LNCaP clone FGC (cell line): Measurements from ENCODE around the gene SLC25A38.

ENCODE experiments used
- DNase-seq: peaks from one replicate; pipeline ENCODE4 v3.0.0-alpha.2; 2011; ENCODE audit warnings: low read depth
- H3K4me3 ChIP-seq: 2 replicates; pipeline ENCODE4 v1.5.1; 2011; ENCODE audit warnings: mild to moderate bottlenecking, low read depth, low read length, control low read depth
- TF ChIP-seq, protein P1 (sequence below): IDR thresholded peaks from 2 replicates; pipeline ENCODE4 v1.5.1; 2012; ENCODE audit warnings: mild to moderate bottlenecking; ENCODE audit not compliant: control insufficient read depth, insufficient read depth; ENCODE audit errors: extremely low read depth

The SLC25A38 gene

DNA sequence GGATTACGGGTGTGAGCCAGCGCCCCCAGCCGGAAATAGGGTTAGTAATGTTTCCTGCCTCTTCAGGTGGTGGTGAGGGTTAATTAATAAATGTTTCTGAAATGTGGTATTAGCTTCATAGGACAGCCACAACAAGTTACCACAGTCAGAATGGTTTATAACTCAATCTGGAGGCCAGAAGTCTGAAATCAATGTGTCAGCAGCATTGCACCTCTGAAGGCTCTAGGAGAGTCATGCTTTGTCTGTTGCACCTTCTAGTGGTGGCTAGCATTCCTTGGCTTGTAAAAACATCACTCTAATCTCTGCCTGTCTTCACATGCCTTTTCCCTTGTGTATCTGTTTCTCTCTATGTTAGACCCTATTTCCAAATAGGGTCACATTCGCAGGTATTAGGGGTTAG lies 15.5 kb downstream of the SLC25A38 start:
- no peak for DNase-seq

DNA sequence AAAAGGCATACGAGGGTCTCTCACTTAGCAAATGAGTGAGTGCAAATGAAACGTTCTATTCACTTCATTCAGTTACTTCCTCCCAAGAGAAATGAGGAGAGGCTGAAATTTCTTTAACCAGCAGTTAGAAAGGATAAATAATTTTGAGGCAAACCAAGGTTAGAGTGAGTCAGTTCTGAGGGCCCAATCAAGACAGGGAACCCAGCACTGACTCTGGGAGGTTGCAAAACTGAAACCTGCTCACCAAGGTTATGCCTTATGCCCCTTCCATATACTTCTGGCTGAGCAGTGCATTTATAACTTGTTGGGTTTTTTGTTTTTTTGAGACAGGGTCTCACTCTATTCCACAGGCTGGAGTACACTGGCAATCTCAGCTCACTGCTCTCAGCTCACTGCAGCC lies 18.8 kb downstream of the SLC25A38 start:
- DNase-seq: no peak
- TF ChIP-seq, protein P1, sequence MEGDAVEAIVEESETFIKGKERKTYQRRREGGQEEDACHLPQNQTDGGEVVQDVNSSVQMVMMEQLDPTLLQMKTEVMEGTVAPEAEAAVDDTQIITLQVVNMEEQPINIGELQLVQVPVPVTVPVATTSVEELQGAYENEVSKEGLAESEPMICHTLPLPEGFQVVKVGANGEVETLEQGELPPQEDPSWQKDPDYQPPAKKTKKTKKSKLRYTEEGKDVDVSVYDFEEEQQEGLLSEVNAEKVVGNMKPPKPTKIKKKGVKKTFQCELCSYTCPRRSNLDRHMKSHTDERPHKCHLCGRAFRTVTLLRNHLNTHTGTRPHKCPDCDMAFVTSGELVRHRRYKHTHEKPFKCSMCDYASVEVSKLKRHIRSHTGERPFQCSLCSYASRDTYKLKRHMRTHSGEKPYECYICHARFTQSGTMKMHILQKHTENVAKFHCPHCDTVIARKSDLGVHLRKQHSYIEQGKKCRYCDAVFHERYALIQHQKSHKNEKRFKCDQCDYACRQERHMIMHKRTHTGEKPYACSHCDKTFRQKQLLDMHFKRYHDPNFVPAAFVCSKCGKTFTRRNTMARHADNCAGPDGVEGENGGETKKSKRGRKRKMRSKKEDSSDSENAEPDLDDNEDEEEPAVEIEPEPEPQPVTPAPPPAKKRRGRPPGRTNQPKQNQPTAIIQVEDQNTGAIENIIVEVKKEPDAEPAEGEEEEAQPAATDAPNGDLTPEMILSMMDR: no peak

More for the DNA sequence above, 15.5 kb downstream of the SLC25A38 start:
- TF ChIP-seq, protein P1: no peak
- no peak overlapping the region for H3K4me3 ChIP-seq

DNA sequence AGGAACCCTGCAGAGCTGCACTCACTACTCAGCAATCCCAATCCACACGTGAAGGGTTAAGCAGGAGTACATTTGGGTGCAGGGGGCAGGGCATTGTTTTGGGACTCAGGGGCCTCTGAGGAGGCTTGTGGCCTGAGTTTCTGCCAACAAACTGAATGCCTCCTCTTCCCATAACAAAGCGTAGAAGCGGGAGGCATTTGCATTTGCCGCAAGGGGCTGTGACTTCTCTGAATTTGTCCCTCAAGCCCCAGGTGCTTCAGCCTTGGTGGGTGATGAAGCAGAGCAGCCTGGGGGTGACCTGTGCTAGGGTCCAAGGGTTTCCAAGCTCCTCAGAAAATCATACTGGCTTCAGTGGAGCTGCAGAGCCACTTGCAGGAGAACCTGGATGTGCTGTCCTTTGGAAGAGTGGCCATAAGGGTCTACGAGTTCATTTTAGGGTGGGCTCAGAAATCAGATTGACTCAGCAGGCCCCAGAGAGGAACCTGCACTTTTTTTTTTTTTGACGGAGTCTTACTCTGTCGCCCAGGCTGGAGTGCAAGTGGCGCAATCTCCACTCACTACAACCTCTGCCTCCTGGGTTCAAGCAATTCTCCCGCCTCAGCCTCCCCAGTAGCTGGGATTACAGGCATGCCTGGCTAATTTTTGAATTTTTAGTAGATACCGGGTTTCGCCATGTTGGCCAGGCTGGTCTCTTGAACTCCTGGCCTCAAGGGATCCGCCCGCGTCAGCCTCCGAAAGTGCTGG lies 21.9 kb downstream of the SLC25A38 start:
- H3K4me3 ChIP-seq: peak overlapping the region; percentile 94; the same call in 1 of the 2 replicates
- TF ChIP-seq, protein P1: no peak
- DNase-seq: no peak

More for the DNA sequence above, 18.8 kb downstream of the SLC25A38 start:
- no peak overlapping the region for H3K4me3 ChIP-seq

DNA sequence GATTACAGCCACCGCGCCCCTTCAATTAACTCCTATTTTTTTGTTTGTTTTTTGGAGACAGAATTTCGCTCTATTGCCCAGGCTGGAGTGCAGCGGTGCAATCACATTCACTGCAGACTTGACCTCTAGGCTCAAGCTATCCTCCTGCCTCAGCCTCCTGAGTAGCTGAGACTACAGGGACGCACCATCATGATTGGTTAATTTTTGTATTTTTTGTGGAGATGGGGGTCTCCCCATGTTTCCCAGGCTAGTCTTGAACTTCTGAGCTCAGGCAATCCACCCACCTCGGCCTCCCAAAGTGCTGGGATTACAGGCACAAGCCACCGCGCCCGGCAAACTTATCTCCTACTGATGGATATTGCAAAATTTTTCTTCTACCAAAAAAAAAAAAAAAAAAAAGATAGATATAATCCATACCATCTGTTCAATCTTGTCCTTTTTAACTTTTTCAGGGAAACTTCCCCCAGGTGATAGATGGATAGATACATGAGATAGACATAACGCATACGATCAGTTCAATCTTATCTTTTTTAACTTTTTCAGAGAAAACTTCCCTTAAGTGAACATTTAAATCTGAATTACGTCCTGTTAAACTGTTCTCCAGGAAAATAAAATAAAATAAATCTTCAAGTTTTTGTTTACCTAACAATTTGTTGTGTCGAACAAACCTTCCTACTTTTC lies 22.7 kb downstream of the SLC25A38 start:
- no peak for DNase-seq
- H3K4me3 ChIP-seq: peak overlapping the region; percentile 94

DNA sequence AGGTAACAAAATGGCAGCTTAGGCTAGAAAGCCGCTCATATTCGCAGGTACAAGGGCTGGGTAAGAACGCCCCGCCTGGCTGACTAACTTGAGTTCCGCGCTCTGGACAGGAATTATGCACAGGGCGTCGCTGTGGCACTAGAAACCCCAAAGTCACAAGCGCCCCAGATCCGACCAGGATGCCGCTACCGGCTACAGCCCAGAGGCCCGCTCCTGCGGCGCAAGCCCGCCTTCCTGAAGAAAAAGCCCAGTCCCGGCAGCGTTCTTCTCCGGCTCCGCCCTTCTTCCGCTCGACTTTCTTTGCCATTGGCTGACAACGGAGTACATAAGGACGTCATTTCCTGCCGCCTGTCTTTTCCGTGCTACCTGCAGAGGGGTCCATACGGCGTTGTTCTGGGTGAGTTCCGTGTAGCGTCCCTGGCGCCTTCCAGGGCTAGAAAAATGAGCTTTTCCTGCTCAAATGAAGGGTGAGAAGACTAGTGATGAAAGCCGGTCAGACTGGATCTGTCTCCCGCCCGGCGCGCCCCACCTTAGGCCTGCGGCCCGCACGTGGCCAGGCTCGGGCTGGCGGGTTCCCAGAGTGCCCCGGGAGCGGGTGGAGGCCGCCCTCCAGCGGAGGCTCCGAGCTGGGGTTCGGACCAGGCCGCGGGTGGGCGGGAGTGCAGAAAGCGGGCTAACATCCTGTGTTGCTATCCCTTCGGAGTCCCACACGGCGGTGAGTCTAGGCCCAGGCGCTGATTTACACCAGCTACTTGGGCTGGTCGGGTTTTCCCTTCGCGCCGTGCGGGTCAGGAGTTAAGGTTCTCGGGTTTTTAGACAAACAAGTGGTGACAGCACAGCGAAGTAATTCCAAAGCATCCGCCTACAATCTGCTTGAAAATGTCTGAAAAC lies 23.4 kb downstream of the SLC25A38 start, which contains the start of gene RPSA:
RPSA (plus strand) TSS at position 353 of the 891 bp plus-strand sequence. CDS start 934 bp downstream, outside the sequence.
- TF ChIP-seq, protein P1: peak; percentile 50
- peak within 1 kb of the TSS; percentile 94 for H3K4me3 ChIP-seq
- peak; percentile 93 for DNase-seq

More for the DNA sequence above, 22.7 kb downstream of the SLC25A38 start:
- TF ChIP-seq, protein P1: no peak

GRCh38 chr3:39407259-39407629 lies 24.1 kb downstream of the SLC25A38 start:
- TF ChIP-seq, protein P1: no peak
- H3K4me3 ChIP-seq: peak overlapping the region; percentile 94
- no peak for DNase-seq
